Keratinocyte (primary cell): ENCODE data around the gene PRKCA. TPM values are rescaled to one million over a fixed set of nuclear protein-coding genes. Genes with fewer than 3 reads are reported as not detected.

Experiments
- DNase-seq: peaks from one replicate; pipeline ENCODE4 v3.0.0-alpha.2; 2011; ENCODE audit warnings: low read depth, missing footprints, low spot score
- FAIRE-seq: peaks from 2 replicates; lab custom pipeline; 2011; peaks lifted over from hg19 to GRCh38; lab: Jason Lieb, UNC
- H2AFZ ChIP-seq: 2 replicates; pipeline ENCODE4 v1.6.0; 2012; ENCODE audit warnings: low read length, control low read depth, inconsistent platforms; ENCODE audit not compliant: control insufficient read depth
- H3K27ac ChIP-seq: 2 replicates; pipeline ENCODE4 v1.5.1; 2011; ENCODE audit warnings: low read length; ENCODE audit not compliant: control insufficient read depth, insufficient read depth
- H3K27me3 ChIP-seq: 3 replicates; pipeline ENCODE4 v1.6.0; 2011; ENCODE audit warnings: low read length; ENCODE audit not compliant: control insufficient read depth, insufficient read depth; ENCODE audit errors: extremely low read depth
- H3K36me3 ChIP-seq, 2 experiments: 2 replicates in 1 of 2; 3 replicates in 1 of 2; pipeline ENCODE4 v1.5.1; 2011; ENCODE audit warnings: low read length in 2 of 2, mild to moderate bottlenecking in 1 of 2; ENCODE audit not compliant: control insufficient read depth in 2 of 2, insufficient read depth in 2 of 2; ENCODE audit errors: extremely low read depth in 1 of 2
- H3K4me1 ChIP-seq: 3 replicates; pipeline ENCODE4 v1.5.1; 2011; ENCODE audit warnings: low read length; ENCODE audit not compliant: control insufficient read depth, insufficient read depth; ENCODE audit errors: extremely low read depth
- H3K4me2 ChIP-seq: 3 replicates; pipeline ENCODE4 v1.6.0; 2011; ENCODE audit warnings: low read depth, low read length; ENCODE audit not compliant: control insufficient read depth, insufficient read depth; ENCODE audit errors: extremely low read depth
- H3K4me3 ChIP-seq, 3 experiments: fragments of 200-600 bp in 1 of 3; sonication (generic) in 1 of 3; 2 replicates in 2 of 3; 3 replicates in 1 of 3; pipeline ENCODE4 v1.5.1; 2011 to 2016; ENCODE audit warnings: low read length in 3 of 3, mild to moderate bottlenecking in 3 of 3, control low read depth in 2 of 3, inconsistent platforms in 1 of 3, low read depth in 1 of 3, mixed read lengths in 1 of 3, mixed run types in 1 of 3, moderate library complexity in 1 of 3; ENCODE audit not compliant: control insufficient read depth in 2 of 3, insufficient read depth in 2 of 3; ENCODE audit errors: extremely low read depth in 1 of 3
- H3K79me2 ChIP-seq: 2 replicates; pipeline ENCODE4 v1.6.0; 2012; ENCODE audit warnings: low read length; ENCODE audit not compliant: control insufficient read depth, insufficient read depth
- H3K9ac ChIP-seq: 3 replicates; pipeline ENCODE4 v1.6.0; 2011; ENCODE audit warnings: low read length; ENCODE audit not compliant: control insufficient read depth, insufficient read depth; ENCODE audit errors: extremely low read depth
- H3K9me1 ChIP-seq: 3 replicates; pipeline ENCODE4 v1.6.0; 2011; ENCODE audit warnings: low read length; ENCODE audit not compliant: control insufficient read depth, insufficient read depth; ENCODE audit errors: extremely low read depth
- H3K9me3 ChIP-seq: 2 replicates; pipeline ENCODE4 v1.5.1; 2012; ENCODE audit warnings: low read depth, low read length; ENCODE audit not compliant: control insufficient read depth
- H4K20me1 ChIP-seq: 3 replicates; pipeline ENCODE4 v1.6.0; 2011; ENCODE audit warnings: low read length; ENCODE audit not compliant: control insufficient read depth, insufficient read depth; ENCODE audit errors: extremely low read depth
- CTCF ChIP-seq, 3 experiments: IDR thresholded peaks in 1 of 3; conservative IDR thresholded peaks in 1 of 3; optimal IDR thresholded peaks in 1 of 3; 2 replicates in 2 of 3; 3 replicates in 1 of 3; pipeline versions ENCODE3 to v1.5.1; 2011; ENCODE audit warnings: low read length in 3 of 3, mild to moderate bottlenecking in 3 of 3, moderate library complexity in 2 of 3, control low read depth in 1 of 3, inconsistent platforms in 1 of 3; ENCODE audit not compliant: insufficient read depth in 2 of 3; ENCODE audit errors: extremely low read depth in 1 of 3
- EZH2 ChIP-seq: IDR thresholded peaks from one replicate; pipeline ENCODE4 v1.6.1; 2012; ENCODE audit warnings: inconsistent platforms, mild to moderate bottlenecking, low read length, moderate library complexity
- dilution Hi-C: fragments of 300-500 bp; cut with MboI; formaldehyde crosslinking; loops from one replicate; pipeline ENCODE4 v1.7.0; 2020; ENCODE audit warnings: low sequenced_read_pairs; ENCODE audit not compliant: extremely low pct_ligation_motif_present
- polyA plus RNA-seq, 5 experiments: library from polyadenylated mRNA; depleted of rRNA in 3 of 5; stranded (reverse) in 3 of 5; stranded (forward) in 1 of 5; unstranded in 1 of 5; fragments of >200 nt; gene quantifications; 1 replicate in 1 of 5; 2 replicates in 3 of 5; 3 replicates in 1 of 5; pipeline versions ENCODE4 v1.2.1 to v1.2.3, GENCODE V29; 2011 to 2012; ENCODE audit warnings: missing spikeins in 2 of 5, low read depth in 1 of 5, low replicate concordance in 1 of 5

Gene PRKCA
- polyA plus RNA-seq, 1 donor (not counting 4 experiments of a cell fraction or from before 2014, with no cell fraction given) = 3.6 TPM

GRCh38 chr17:66629762-66630161 is 327.3 kb downstream of the PRKCA start:
- DNase-seq = no peak
- FAIRE-seq = no peak
- Histone ChIP-seq H2AFZ (no peak overlapping the region), H3K4me3 (no peak overlapping the region), H3K9ac (no peak overlapping the region), H3K9me3 (no peaks in the 10 kb centered on the region), H4K20me1 (no peaks in the 10 kb centered on the region), H3K4me2 (no peak overlapping the region), H3K4me1 (no peaks in the 10 kb centered on the region), H3K9me1 (no peaks in the 10 kb centered on the region), H3K27me3 (no peaks in the 10 kb centered on the region), H3K27ac (no peak overlapping the region), H3K36me3 (no peaks in the 10 kb centered on the region), H3K79me2 (no peaks in the 10 kb centered on the region)
- TF ChIP-seq CTCF (optimal IDR thresholded peaks at IDR 0.05 in 1 of 3, IDR thresholded peaks at IDR 0.05 in 1 of 3, conservative IDR thresholded peaks at IDR 0.05 in 1 of 3; ENCODE audit: extremely low read depth in 1 of 3, insufficient read depth in 2 of 3, low read length in 3 of 3) (no peak), EZH2 (no peak)
- dilution Hi-C loops = no loop called here

- Histone ChIP-seq H3K9me3 (no peaks in the 10 kb centered on the region), H3K9me1 (no peaks in the 10 kb centered on the region), H3K9ac (no peak overlapping the region), H4K20me1 (no peaks in the 10 kb centered on the region), H3K79me2 (no peaks in the 10 kb centered on the region), H3K27ac (no peak overlapping the region), H3K4me2 (no peak overlapping the region), H3K27me3 (no peaks in the 10 kb centered on the region), H3K4me3 (no peak overlapping the region), H2AFZ (no peak overlapping the region), H3K4me1 (no peaks in the 10 kb centered on the region), H3K36me3 (no peaks in the 10 kb centered on the region)
- FAIRE-seq (no peak), DNase-seq (no peak)
- no peak for TF ChIP-seq CTCF (optimal IDR thresholded peaks at IDR 0.05 in 1 of 3, IDR thresholded peaks at IDR 0.05 in 1 of 3, conservative IDR thresholded peaks at IDR 0.05 in 1 of 3; ENCODE audit: extremely low read depth in 1 of 3, insufficient read depth in 2 of 3, low read length in 3 of 3)
- TF ChIP-seq EZH2 = no peak
- dilution Hi-C loops = no loop called here
These were observed 328.0 kb downstream of the PRKCA start for GRCh38 chr17:66630379-66630778.
